GM21528 (cell line): ENCODE results near the gene LRRFIP2.
"Not testable (repeated sequence)": the region's sequence is repeated elsewhere in the genome, so short reads cannot be mapped to it uniquely, and the experiment has no call there.

Source experiments
- ATAC-seq: cut with Tn5 transposase; IDR thresholded peaks from one replicate; pipeline ENCODE4 v1.9.1; 2021; ENCODE audit warnings: mild to moderate bottlenecking, moderate library complexity; ENCODE audit not compliant: unreplicated experiment, low FRiP score

LRRFIP2 gene

DNA sequence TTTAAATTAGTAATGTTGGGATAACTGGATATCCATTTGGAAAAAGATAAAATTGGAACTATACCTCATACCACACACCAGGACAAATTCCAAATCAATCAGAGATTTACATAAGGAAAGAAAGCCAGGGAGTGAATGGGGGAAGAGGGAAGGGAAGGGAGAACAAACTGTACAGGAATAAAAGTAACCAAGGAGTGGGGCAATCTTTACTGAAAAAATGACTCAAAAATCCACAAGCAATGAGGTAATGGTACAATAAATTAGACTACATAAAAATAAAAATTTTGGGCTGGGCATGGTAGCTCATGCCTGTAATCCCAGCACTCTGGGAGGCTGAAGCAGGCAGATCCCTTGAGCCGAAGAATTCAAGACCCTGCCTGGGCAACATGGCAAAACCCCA, 98.4 kb downstream of the LRRFIP2 start:
- no peak for ATAC-seq

- ATAC-seq, result no peak
Measured at GRCh38 chr3:37074178-37074577, 100.2 kb downstream of the LRRFIP2 start.

DNA sequence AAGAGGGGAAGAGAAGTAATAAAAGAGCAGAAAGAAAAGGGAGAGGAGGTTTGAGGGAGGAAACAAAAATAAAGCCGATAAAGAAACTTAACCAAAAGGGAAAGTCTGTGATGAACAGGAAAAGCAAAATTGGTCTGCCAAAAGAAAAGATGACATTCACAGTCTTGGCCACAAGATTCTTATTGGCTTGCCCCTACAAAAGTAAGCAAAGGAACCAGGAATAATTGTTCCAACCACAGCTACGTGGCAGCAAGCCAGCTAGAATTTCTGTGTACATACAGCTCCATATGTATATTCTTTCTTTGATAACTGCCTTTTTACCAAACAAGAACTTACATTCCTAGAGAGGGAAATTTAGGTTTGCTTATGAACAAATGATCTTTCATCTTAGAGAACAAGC, 101.5 kb downstream of the LRRFIP2 start:
- no peak for ATAC-seq

GRCh38 chr3:37071921-37072320, 102.5 kb downstream of the LRRFIP2 start:
- no peak for ATAC-seq

GRCh38 chr3:37068031-37068430, 106.4 kb downstream of the LRRFIP2 start:
- ATAC-seq, result no peak

DNA sequence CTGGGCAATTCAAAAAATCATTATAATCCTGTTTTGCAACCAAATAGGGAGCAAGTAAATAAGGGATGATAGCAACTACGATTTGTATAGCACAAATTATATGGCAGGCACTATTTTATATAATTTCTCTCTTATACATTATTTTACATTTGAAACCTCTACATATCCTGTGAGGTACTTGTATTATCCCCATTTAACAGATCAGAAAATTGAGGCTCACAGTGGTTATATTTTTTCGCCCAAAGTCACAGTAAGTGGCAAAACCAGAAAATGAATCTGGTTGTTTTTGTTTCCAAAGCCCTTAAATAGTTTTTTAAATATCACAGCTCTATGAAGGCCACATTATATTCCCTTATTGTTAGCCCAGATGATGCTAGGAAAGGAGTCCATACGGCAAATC, 106.8 kb downstream of the LRRFIP2 start:
- ATAC-seq, result no peak

- ATAC-seq, result no peak
Measured at GRCh38 chr3:37064747-37065146, 109.6 kb downstream of the LRRFIP2 start.

DNA sequence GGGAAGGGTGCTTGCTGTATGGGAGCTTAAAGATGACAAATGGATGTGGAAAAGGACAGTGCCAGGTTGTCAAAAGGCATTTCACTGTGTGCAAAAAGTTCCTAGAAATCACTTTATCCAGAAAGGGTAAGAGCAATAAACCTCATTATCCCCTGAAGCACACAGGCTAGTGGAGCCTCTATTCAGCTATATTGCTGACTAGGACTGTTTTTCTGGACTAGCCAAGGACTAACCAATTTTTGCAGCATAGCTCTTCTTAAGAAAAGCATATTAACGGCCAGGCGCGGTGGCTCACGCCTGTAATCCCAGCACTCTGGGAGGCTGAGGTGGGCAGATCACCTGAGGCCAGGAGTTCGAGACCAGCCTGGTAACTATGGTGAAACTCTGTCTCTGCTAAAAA, 116.3 kb downstream of the LRRFIP2 start:
- no peak for ATAC-seq

GRCh38 chr3:37056826-37057225, 117.6 kb downstream of the LRRFIP2 start:
- ATAC-seq, result no peak

- not testable (repeated sequence) for ATAC-seq
Measured at GRCh38 chr3:37055077-37055476, 119.3 kb downstream of the LRRFIP2 start.

DNA sequence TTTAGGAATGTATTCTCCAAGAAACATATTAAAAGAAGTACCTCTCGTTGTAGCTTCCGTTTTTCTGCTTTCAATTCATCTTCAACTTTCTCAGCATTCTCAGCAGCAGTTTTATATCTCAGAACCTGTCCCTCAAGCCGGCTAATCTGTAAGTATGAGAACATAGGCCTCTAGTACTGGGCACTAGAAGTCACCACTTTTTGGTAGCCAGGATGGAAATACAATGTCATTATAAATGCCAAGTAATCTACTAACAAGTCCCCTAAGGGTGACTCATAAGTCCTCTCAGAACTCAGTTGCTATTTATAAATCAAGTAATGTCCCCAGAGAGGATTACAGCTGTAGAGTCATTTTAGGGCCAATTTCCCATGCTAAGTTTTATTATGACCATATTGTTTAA, 120.0 kb downstream of the LRRFIP2 start:
- ATAC-seq, result peak; percentile 63

GRCh38 chr3:37053753-37054152, 120.6 kb downstream of the LRRFIP2 start:
- no peak for ATAC-seq

DNA sequence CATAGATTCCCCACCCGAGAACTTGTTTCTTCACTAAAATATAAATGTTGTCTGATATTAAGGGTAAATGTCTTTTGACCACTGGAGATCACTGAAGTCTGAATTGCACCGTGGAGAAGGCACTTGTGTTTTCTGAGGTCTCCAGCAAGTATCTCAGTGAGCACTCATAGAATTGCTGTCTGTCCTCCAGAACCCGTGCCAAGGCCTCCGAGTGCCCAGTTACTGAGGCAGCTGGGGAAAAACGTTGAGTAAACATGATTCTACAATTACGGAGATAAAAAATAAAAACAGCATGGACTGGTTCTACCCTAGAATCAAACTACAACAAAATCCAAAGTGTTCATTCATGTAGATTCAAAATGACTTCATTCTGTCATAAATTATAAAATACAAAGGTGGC, 121.0 kb downstream of the LRRFIP2 start:
- no peak for ATAC-seq

DNA sequence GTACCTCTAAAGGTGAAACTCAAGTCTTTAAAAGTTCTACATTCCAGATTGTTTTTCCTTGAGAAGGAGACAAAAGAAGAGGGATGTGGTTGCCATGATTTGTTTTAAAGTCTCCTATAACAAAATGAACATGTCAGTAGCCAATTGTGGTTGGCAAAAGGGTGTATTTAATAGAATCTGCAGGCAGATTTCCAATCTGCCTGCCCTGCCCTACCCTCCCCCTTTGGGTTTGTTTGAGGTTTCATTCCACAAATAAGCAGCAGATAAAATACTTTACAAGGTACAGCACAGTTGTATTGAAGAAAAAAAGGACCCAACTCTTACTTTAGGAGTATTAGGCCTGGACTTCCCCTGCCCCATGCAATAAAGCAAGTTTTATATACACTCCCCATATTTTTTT, 121.5 kb downstream of the LRRFIP2 start:
- ATAC-seq, result no peak

DNA sequence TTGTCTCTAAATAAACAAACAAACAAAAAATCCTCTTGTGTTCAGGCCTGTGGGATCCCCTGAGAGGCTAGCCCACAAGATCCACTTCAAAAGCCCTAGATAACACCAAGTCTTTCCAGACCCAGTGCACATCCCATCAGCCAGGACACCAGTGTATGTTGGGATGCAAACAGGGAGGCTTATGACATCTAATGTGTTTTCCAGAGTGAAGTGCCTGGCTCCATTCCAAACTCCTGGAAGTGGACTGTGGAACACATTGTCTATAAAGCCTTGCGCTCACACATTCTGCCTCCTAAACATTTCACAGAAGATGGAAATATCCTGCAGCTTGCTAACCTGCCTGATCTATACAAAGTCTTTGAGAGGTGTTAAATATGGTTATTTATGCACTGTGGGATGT, 124.1 kb downstream of the LRRFIP2 start:
- no peak for ATAC-seq

- not testable (repeated sequence) for ATAC-seq
Measured at GRCh38 chr3:37042712-37043111, 131.7 kb downstream of the LRRFIP2 start.

GRCh38 chr3:37041546-37042195, 132.7 kb downstream of the LRRFIP2 start:
- no peak for ATAC-seq

GRCh38 chr3:37040231-37040630, 134.2 kb downstream of the LRRFIP2 start:
- ATAC-seq, result no peak

DNA sequence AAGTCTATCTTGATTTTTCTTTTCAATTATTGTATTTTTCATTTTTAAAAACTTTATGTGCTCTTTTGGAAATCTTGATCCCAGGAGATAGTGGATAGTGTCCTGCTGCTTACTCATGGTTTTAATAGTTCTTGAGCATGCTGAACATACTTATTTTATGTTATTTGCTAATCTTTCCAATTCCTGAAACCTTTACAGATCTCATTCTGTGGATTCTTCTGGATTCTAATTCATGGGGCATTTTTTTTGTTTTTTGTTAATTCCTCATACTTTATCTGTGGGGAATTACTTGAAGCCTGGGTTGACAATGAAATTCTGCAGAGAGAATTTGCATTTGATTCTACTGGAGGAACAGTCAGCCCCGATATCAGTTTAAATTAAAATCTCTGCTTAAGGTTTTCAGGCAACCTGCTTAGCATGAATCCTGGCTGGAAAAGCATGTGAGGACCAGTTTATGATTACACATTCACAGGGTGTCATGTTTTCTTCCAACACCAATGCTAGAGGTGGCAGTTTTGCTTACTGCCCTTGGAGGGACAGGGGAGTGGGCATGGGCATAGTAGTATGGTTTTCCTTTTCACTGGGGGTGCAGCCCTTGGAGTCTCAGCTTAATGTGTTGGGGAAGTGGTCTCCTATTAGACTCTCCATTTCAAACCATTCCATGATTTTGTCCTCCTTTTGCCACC, 135.1 kb downstream of the LRRFIP2 start:
- no peak for ATAC-seq

DNA sequence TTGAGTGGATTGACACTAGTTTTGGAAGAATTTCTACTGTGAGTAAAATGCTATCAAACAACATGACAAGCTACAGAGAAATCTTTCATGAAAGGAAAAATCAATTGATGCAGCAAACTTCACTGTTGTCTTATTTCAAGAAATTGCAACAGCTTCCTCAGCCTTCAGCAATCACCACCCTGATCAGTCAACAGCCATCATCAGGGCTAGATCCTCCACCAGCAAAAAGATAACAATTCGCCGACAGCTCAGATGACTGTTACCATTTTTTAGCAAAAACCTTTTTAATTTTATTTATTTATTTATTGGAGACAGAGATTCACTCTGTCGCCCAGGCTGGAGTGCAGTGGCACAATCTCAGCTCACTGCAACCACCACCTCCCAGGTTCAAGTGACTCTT, 137.0 kb downstream of the LRRFIP2 start:
- ATAC-seq, result no peak

- no peak for ATAC-seq
Measured at GRCh38 chr3:37032961-37033360, 141.4 kb downstream of the LRRFIP2 start.

- ATAC-seq, result no peak
Measured at GRCh38 chr3:37031096-37031682, 143.2 kb downstream of the LRRFIP2 start.
